MM.1S (cell line): ENCODE data around the gene DSCAML1.

Source experiments
- DNase-seq: peaks from one replicate; pipeline ENCODE4 v3.0.0-alpha.2; 2015
- H2AFZ ChIP-seq: fragments of 300-600 bp; sonication (generic); 2 replicates; pipeline ENCODE4 v1.6.0; 2016; ENCODE audit warnings: antibody characterized with exemption, low read length
- H3F3A ChIP-seq: fragments of 300-600 bp; sonication (generic); 2 replicates; pipeline ENCODE4 v1.6.1; 2016; ENCODE audit warnings: mild to moderate bottlenecking, antibody characterized with exemption, low read length, moderate library complexity, mixed read lengths; ENCODE audit not compliant: insufficient read depth
- H3K27ac ChIP-seq: fragments of 300-600 bp; sonication (generic); 2 replicates; pipeline ENCODE4 v1.5.1; 2016; ENCODE audit warnings: mild to moderate bottlenecking, low read length
- H3K27me3 ChIP-seq: fragments of 300-600 bp; sonication (generic); replicated peaks from 2 replicates; pipeline ENCODE4 v1.6.0; 2016; ENCODE audit warnings: low read length; ENCODE audit not compliant: insufficient read depth
- H3K36me3 ChIP-seq: fragments of 300-600 bp; sonication (generic); replicated peaks from 2 replicates; pipeline ENCODE4 v1.6.1; 2016; ENCODE audit warnings: mild to moderate bottlenecking, low read length, mixed read lengths; ENCODE audit not compliant: insufficient read depth
- H3K4me1 ChIP-seq: fragments of 300-600 bp; sonication (generic); 2 replicates; pipeline ENCODE4 v1.6.1; 2016; ENCODE audit warnings: low read length, mixed read lengths
- H3K4me2 ChIP-seq: fragments of 300-600 bp; sonication (generic); 2 replicates; pipeline ENCODE4 v1.6.0; 2016; ENCODE audit warnings: low read depth, low read length
- H3K4me3 ChIP-seq: fragments of 300-600 bp; sonication (generic); 2 replicates; pipeline ENCODE4 v1.5.1; 2016; ENCODE audit warnings: low read length, mixed read lengths
- H3K79me2 ChIP-seq: fragments of 300-600 bp; sonication (generic); 2 replicates; pipeline ENCODE4 v1.6.1; 2016; ENCODE audit warnings: mixed run types, low read length, mixed read lengths
- H3K9ac ChIP-seq: fragments of 300-600 bp; sonication (generic); 2 replicates; pipeline ENCODE4 v1.6.1; 2016; ENCODE audit warnings: low read length, mixed read lengths
- H3K9me2 ChIP-seq: fragments of 300-600 bp; sonication (generic); replicated peaks from 2 replicates; pipeline ENCODE4 v1.6.1; 2016; ENCODE audit warnings: mild to moderate bottlenecking, low read length, mixed read lengths; ENCODE audit not compliant: insufficient read depth
- H3K9me3 ChIP-seq: fragments of 300-600 bp; sonication (generic); replicated peaks from 2 replicates; pipeline ENCODE4 v1.6.1; 2016; ENCODE audit warnings: mild to moderate bottlenecking, low read length, mixed read lengths; ENCODE audit not compliant: insufficient read depth
- H4K20me1 ChIP-seq: fragments of 300-600 bp; sonication (generic); 2 replicates; pipeline ENCODE4 v1.6.1; 2016; ENCODE audit warnings: mild to moderate bottlenecking, low read length, moderate library complexity, mixed read lengths; ENCODE audit not compliant: insufficient read depth
- EZH2 ChIP-seq: fragments of 300-600 bp; sonication (generic); optimal IDR thresholded peaks from 2 replicates; pipeline ENCODE3; 2017; ENCODE audit warnings: low read depth, mild to moderate bottlenecking, antibody characterized with exemption, low read length, mixed read lengths
- EZH2phosphoT487 ChIP-seq: fragments of 300-600 bp; sonication (generic); IDR thresholded peaks from 2 replicates; pipeline ENCODE4 v1.6.1; 2018; ENCODE audit warnings: antibody characterized with exemption, low read length
- TF ChIP-seq, protein P1 (sequence below): fragments of 300-600 bp; sonication (generic); IDR thresholded peaks from 2 replicates; pipeline ENCODE4 v1.5.1; 2016; ENCODE audit warnings: antibody characterized with exemption, low read length, mixed read lengths

DSCAML1 gene

DNA sequence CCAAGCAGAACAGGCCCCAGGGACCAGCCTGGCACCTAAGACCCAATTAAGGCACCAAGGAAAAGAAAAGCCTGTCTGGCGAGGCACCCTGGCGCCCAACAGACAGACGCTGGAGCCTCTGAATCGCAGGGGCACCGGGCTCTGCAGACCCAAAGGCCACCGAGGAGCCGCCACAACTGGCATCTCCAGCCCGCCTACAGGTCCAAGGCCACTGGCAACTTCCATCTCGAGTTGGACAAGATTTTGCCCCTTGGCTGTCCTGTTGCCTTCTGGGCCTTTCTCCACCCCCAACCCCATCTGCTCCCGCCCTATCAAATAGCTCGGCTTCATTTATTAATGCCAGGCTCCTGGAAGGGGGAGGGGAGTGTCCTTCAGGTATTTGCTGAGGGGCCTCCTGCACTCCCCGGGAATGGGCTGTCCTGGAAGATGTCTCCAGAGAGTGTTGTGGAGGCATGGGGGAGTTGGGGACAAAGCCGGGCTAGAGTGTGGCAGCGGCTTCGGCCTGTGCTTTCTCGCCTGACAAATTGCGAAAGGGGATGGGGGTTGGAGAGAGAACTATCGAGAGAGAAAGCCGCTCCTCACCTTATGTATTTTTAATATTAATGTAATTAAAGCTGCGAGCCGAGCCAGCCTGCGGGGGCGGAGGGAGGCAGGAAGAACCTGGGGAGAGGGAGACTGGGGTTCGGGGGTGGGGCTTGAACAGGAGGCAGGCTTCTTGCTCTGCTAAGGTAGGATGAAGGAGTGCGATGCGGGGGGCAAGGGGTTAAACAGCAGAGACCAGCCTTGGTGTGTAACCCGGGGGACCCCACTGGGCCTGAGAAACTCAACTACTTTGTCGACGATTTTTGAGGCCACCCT lies 2.0 kb downstream of the DSCAML1 start:
- H3K9me3 ChIP-seq, result no peaks in the 10 kb centered on the region
- no peaks in the 10 kb centered on the region for H3F3A ChIP-seq
- H3K4me2 ChIP-seq, result no peak overlapping the region
- no peaks in the 10 kb centered on the region for H3K79me2 ChIP-seq
- H3K27me3 ChIP-seq, result peaks cover 68% of the 10 kb centered on the region
- no peak for DNase-seq
- no peak overlapping the region for H2AFZ ChIP-seq
- H3K4me1 ChIP-seq, result no peaks in the 10 kb centered on the region
- no peaks in the 10 kb centered on the region for H3K36me3 ChIP-seq
- no peak overlapping the region for H3K27ac ChIP-seq
- H4K20me1 ChIP-seq, result no peaks in the 10 kb centered on the region
- no peak overlapping the region for H3K9ac ChIP-seq
- TF ChIP-seq EZH2, result no peak
- H3K9me2 ChIP-seq, result no peaks in the 10 kb centered on the region
- H3K4me3 ChIP-seq, result no peak overlapping the region

DNA sequence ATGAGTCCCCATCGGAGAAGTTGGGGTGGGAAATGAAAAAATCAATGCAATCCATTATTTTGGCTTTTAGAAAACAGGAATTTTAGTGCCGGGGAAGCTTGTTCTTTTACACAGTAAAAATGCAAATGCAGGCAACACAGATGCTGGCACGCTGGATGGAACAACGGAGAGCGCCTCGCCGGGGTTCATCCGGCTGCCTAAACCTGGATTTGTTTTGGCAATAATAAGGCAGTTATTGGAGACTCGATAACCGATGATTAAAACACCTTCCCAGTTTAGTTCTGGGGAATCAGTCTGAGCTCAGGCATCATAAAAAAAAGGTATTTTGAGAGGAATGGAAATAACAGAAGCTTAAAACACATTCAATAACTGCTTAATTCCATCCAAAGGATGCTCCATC lies 2.9 kb downstream of the DSCAML1 start:
- Histone ChIP-seq H3K27ac (no peak overlapping the region), H2AFZ (no peak overlapping the region), H3F3A (no peaks in the 10 kb centered on the region), H3K4me1 (no peaks in the 10 kb centered on the region), H3K9me2 (no peaks in the 10 kb centered on the region), H3K4me2 (no peak overlapping the region), H3K4me3 (no peak overlapping the region), H3K27me3 (peaks cover 72% of the 10 kb centered on the region), H3K79me2 (no peaks in the 10 kb centered on the region), H3K36me3 (no peaks in the 10 kb centered on the region), H3K9me3 (no peaks in the 10 kb centered on the region), H3K9ac (no peak overlapping the region), H4K20me1 (no peaks in the 10 kb centered on the region)
- no peak for TF ChIP-seq EZH2phosphoT487
- TF ChIP-seq EZH2, result no peak
- TF ChIP-seq, protein P1, sequence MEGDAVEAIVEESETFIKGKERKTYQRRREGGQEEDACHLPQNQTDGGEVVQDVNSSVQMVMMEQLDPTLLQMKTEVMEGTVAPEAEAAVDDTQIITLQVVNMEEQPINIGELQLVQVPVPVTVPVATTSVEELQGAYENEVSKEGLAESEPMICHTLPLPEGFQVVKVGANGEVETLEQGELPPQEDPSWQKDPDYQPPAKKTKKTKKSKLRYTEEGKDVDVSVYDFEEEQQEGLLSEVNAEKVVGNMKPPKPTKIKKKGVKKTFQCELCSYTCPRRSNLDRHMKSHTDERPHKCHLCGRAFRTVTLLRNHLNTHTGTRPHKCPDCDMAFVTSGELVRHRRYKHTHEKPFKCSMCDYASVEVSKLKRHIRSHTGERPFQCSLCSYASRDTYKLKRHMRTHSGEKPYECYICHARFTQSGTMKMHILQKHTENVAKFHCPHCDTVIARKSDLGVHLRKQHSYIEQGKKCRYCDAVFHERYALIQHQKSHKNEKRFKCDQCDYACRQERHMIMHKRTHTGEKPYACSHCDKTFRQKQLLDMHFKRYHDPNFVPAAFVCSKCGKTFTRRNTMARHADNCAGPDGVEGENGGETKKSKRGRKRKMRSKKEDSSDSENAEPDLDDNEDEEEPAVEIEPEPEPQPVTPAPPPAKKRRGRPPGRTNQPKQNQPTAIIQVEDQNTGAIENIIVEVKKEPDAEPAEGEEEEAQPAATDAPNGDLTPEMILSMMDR, result no peak
- no peak for DNase-seq

DNA sequence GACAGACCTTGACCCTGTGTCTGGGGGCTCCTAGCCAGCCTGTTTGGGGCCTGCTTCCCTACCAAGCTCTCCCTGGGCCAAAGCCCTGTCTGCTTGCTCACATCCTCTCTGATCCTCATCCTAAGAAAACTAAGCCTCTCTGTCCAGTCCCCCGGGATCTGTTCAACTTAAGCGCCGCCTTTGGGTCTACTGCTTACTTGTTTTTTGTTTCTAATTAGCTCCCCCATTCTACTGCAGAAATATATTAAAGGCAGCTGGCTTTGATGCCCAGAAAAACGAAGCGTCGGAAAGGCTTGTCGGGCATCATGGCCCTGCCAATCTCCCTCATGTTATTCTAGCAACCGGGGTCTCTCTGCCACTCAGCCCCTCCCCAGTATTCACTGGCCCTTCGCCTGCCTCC lies 3.4 kb downstream of the DSCAML1 start:
- peaks cover 68% of the 10 kb centered on the region for H3K27me3 ChIP-seq
- no peaks in the 10 kb centered on the region for H3F3A ChIP-seq
- H2AFZ ChIP-seq, result no peak overlapping the region
- H3K9ac ChIP-seq, result no peak overlapping the region
- no peak overlapping the region for H3K4me3 ChIP-seq
- no peaks in the 10 kb centered on the region for H3K36me3 ChIP-seq
- H3K27ac ChIP-seq, result no peak overlapping the region
- H3K79me2 ChIP-seq, result no peaks in the 10 kb centered on the region
- DNase-seq, result no peak
- H3K9me3 ChIP-seq, result no peaks in the 10 kb centered on the region
- no peaks in the 10 kb centered on the region for H3K4me1 ChIP-seq
- no peaks in the 10 kb centered on the region for H3K9me2 ChIP-seq
- TF ChIP-seq EZH2phosphoT487, result no peak
- no peak for TF ChIP-seq EZH2
- TF ChIP-seq, protein P1, result no peak
- no peaks in the 10 kb centered on the region for H4K20me1 ChIP-seq
- H3K4me2 ChIP-seq, result no peak overlapping the region

DNA sequence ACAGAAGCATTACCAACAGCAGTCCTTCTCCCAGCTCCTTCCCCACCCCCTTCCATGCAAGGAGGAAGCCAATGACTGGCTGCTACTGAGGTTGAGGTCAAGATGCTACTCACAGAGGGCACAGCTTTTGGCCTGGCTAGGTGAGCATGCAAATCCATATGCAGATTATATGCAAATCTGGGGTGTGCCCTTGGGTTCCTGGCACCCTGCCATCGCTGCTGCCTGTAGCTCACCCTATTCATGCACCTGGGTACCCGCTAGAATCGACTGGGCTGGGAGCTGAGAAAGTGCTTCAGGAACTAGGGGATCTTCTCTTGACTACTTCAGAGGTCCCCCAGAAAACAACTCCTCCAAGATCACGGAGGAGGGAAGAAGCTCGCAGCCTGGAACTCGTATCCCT lies 4.0 kb downstream of the DSCAML1 start:
- Histone ChIP-seq H3K27ac (no peak overlapping the region), H3K9me3 (no peaks in the 10 kb centered on the region), H2AFZ (no peak overlapping the region), H4K20me1 (no peaks in the 10 kb centered on the region), H3K9me2 (no peaks in the 10 kb centered on the region), H3K4me3 (no peak overlapping the region), H3K36me3 (no peaks in the 10 kb centered on the region), H3K4me2 (no peak overlapping the region), H3K9ac (no peak overlapping the region), H3K27me3 (peaks cover 62% of the 10 kb centered on the region), H3F3A (no peaks in the 10 kb centered on the region), H3K79me2 (no peaks in the 10 kb centered on the region), H3K4me1 (no peaks in the 10 kb centered on the region)
- TF ChIP-seq, protein P1, result no peak
- TF ChIP-seq EZH2 (no peak), EZH2phosphoT487 (no peak)
- DNase-seq, result no peak
